GM12872 (cell line): ENCODE results near the gene HOXC5.

ENCODE experiments used
- CTCF ChIP-seq: IDR thresholded peaks from 3 replicates; pipeline ENCODE4 v1.5.1; 2011; ENCODE audit warnings: low read depth, mild to moderate bottlenecking, low read length, moderate library complexity; ENCODE audit not compliant: insufficient read depth

The HOXC5 gene

GRCh38 chr12:53992377-53992889, 40.4 kb upstream of the HOXC5 start:
- no peak for TF ChIP-seq CTCF

- no peak for TF ChIP-seq CTCF
Measured at GRCh38 chr12:53993162-53994008, 39.5 kb upstream of the HOXC5 start.

GRCh38 chr12:53994009-53994263, 38.9 kb upstream of the HOXC5 start:
- TF ChIP-seq CTCF, result no peak

- TF ChIP-seq CTCF, result no peak
Measured at GRCh38 chr12:53994264-53995001, 38.4 kb upstream of the HOXC5 start.

- TF ChIP-seq CTCF, result no peak
Measured at GRCh38 chr12:53995002-53995377, 37.9 kb upstream of the HOXC5 start.

- TF ChIP-seq CTCF, result no peak
Measured at GRCh38 chr12:53995378-53996239, 37.2 kb upstream of the HOXC5 start.
